Activated T-helper 2 cell treated with anti-CD3 and anti-CD28 coated beads, Interferon-gamma antibody, Interleukin-2, Interleukin-4, amounts not matched to agents 10 μg/mL and 5 μg/mL and 100 μg/mL, durations not matched to agents 14 hours and 24 hours and 36 hours (primary cell): ENCODE data around the gene CHRM4. TPM values are rescaled to one million over a fixed set of nuclear protein-coding genes. Genes with fewer than 3 reads are reported as not detected.

Experiments
- DNase-seq: peaks from one replicate; pipeline ENCODE4 v3.0.0; 2021; ENCODE audit warnings: low spot score
- H3K27ac Mint-ChIP-seq: one replicate; pipeline ENCODE4 v1.8.0; 2021; ENCODE audit warnings: mixed read lengths
- H3K27me3 Mint-ChIP-seq: one replicate; pipeline ENCODE4 v1.8.0; 2021; ENCODE audit warnings: low read depth, mixed read lengths
- H3K36me3 Mint-ChIP-seq: one replicate; pipeline ENCODE4 v1.8.0; 2021; ENCODE audit warnings: low read depth, mixed read lengths
- H3K4me1 Mint-ChIP-seq: one replicate; pipeline ENCODE4 v1.8.0; 2021; ENCODE audit warnings: low read depth, mixed read lengths
- H3K4me3 Mint-ChIP-seq: one replicate; pipeline ENCODE4 v1.8.0; 2021; ENCODE audit warnings: low read depth, mild to moderate bottlenecking, moderate library complexity, mixed read lengths
- H3K9me3 Mint-ChIP-seq: one replicate; pipeline ENCODE4 v1.8.0; 2021; ENCODE audit warnings: mixed read lengths
- intact Hi-C: fragments of 100-400 bp; cut with micrococcal nuclease; formaldehyde crosslinking; loops from one replicate; pipeline ENCODE4 v1.15.1; 2023
- total RNA-seq: library from RNA; stranded (reverse); gene quantifications from 2 replicates; pipeline ENCODE4 v1.2.3, GENCODE V29; 2022

The CHRM4 gene
- total RNA-seq, 1 donor from 2014 or later = 0.23 TPM

DNA sequence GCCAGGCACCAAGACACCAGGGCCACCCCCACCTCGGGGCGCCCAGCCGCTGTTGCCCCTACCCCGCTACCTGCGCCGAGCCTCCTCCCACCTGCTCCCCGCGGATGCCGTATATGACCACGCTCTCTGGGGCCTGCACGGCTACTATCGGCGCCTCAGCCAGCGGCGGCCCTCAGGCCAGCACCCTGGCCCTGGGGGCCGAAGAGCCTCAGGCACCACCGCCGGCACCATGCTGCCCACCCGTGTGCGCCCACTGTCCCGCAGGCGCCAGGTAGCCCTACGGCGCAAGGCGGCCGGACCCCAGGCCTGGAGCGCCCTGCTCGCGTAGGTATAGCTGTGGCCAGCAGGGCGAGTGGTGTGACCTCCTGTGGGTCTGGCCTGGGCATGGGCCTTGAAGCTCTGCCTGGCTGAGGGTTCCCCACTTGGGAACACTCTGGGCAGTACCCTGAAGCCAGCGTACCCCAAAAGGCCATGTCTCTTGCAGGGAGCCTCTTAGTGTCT lies 24.9 kb downstream of the CHRM4 start:
- DNase-seq = no peak
- Mint-ChIP-seq H3K9me3 (no peaks in the 10 kb centered on the region), H3K27ac (no peak overlapping the region), H3K36me3 (peaks cover 32% of the 10 kb centered on the region), H3K4me1 (peaks cover 20% of the 10 kb centered on the region), H3K4me3 (no peak overlapping the region), H3K27me3 (no peaks in the 10 kb centered on the region)
- intact Hi-C loops = loop anchor here (1.0 kb wide), 1 partner anchor 17 kb away; no protein-coding TSS in a partner anchor

DNA sequence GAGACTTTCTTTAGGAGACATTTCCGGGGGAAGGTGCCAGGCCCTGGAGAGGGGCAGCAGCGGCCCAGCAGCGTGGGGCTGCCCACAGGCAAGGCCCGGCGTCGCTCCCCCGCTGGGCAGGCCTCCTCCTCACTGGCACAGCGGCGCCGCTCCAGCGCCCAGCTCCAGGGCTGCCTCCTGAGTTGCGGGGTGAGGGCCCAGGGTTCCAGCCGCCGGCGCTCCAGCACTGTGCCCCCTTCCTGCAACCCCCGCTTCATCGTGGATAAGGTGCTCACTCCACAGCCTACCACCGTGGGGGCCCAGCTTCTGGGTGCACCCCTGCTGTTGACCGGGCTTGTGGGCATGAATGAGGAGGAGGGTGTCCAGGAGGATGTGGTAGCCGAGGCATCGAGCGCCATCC lies 25.3 kb downstream of the CHRM4 start:
- Mint-ChIP-seq H3K27ac (no peak overlapping the region), H3K4me3 (no peak overlapping the region), H3K9me3 (no peaks in the 10 kb centered on the region), H3K27me3 (no peaks in the 10 kb centered on the region), H3K4me1 (peaks cover 23% of the 10 kb centered on the region), H3K36me3 (peaks cover 28% of the 10 kb centered on the region)
- intact Hi-C loops = no loop called here
- no peak for DNase-seq

DNA sequence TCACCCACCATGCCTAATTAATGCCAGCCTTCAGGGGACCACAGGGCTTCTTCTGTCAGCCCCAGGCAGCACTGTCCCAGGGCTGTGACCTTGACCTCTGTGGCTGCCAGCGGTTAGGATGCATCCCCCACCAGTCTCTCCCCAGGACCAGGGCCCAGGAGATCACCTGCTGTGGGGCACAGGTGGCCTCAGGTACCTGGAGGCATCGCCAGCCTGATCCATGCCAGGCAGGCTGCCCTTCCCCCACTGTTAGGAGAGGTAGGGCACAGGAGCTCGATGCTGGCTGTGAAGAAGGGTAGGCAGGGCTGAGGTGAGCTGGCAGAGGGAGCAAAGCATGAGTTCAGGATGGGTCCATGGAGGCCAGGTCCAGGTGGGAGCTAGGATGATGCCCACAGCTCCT lies 26.8 kb downstream of the CHRM4 start:
- intact Hi-C loops = no loop called here

DNA sequence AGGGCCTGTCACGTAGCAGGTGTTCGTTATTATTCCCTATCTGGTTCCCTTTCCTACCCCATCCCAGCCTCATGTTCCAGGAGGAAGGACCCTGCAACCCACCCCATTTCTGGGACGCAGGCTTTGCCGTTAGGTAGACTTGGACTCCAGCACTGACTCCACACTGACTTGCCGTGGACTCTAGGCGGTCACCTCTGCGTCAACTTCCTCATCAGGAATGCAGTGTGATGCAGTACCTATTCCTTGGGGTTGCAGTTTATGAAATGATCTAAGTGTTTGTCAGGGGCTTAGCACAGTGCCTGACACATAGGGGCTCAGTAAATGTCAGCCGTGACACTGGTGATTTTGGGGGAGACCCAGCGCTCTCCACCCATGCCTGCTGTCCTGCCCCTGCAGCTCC lies 27.5 kb downstream of the CHRM4 start:
- no peaks in the 10 kb centered on the region for H3K27me3 Mint-ChIP-seq
- H3K4me1 Mint-ChIP-seq = peaks cover 30% of the 10 kb centered on the region
- peak overlapping the region; percentile 22 for H3K27ac Mint-ChIP-seq
- peaks cover 16% of the 10 kb centered on the region for H3K36me3 Mint-ChIP-seq
- no peak for DNase-seq
- intact Hi-C loops = no loop called here
- H3K4me3 Mint-ChIP-seq = no peak overlapping the region
- no peaks in the 10 kb centered on the region for H3K9me3 Mint-ChIP-seq

More for the DNA sequence above, 26.8 kb downstream of the CHRM4 start:
- no peak for DNase-seq
- no peaks in the 10 kb centered on the region for H3K27me3 Mint-ChIP-seq
- H3K4me3 Mint-ChIP-seq = no peak overlapping the region
- peak overlapping the region; percentile 53 for H3K27ac Mint-ChIP-seq
- H3K9me3 Mint-ChIP-seq = no peaks in the 10 kb centered on the region
- H3K36me3 Mint-ChIP-seq = peaks cover 22% of the 10 kb centered on the region
- H3K4me1 Mint-ChIP-seq = peaks cover 30% of the 10 kb centered on the region

DNA sequence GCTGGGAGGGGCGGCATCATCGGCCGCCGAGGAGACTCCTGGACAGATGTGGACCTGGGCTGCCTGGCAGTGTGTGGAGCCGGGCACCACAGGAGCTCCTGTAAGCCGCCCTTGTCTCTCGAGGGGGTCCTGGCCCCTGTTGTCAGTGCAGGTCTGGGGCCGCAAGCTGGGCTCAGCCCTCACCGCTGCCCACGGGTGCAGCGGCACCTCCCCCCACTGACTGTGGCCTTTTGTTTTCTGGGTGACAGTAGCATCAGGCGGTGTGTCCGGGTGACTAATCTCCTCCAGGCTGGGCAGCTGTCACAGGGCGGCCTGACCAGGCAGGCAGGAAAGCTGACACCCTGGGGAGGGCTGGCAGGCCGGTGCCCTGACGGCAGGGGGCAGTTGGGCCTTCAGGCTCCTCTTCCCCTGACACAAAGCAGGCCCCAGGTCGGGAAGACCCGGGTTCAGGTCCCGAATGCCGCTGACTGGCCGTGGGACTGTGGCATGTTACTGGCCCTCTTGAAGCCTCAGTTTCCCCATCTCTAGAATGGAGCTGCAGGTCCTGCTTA lies 28.0 kb downstream of the CHRM4 start:
- Mint-ChIP-seq H3K27me3 (no peaks in the 10 kb centered on the region), H3K4me3 (no peak overlapping the region), H3K4me1 (peaks cover 33% of the 10 kb centered on the region), H3K36me3 (peaks cover 10% of the 10 kb centered on the region), H3K9me3 (no peaks in the 10 kb centered on the region), H3K27ac (no peak overlapping the region)
- no peak for DNase-seq
- intact Hi-C loops = no loop called here

DNA sequence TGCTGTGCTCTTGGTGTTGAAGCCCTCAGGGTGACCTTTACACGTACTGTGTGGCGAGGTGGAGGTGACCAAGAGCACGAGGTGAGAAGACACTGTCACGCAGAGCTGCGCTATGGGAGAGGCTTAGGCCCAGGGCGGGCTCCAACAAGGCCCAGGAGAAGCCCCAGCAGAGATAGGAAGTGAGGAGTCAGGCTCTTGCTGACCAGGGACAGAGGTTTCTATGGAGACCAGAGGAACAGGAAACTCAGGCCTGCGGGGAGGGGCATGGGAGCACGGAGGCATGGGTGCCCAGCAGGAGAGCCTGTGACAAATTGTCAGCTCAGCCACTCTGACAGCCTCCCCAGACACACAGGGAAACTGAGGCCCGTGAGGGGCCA lies 28.6 kb downstream of the CHRM4 start:
- Mint-ChIP-seq H3K27me3 (no peaks in the 10 kb centered on the region), H3K27ac (peak overlapping the region; percentile 49), H3K9me3 (no peaks in the 10 kb centered on the region), H3K4me1 (peaks cover 33% of the 10 kb centered on the region), H3K4me3 (peak overlapping the region; percentile 80), H3K36me3 (peaks cover 7% of the 10 kb centered on the region)
- intact Hi-C loops = no loop called here
- DNase-seq = no peak

DNA sequence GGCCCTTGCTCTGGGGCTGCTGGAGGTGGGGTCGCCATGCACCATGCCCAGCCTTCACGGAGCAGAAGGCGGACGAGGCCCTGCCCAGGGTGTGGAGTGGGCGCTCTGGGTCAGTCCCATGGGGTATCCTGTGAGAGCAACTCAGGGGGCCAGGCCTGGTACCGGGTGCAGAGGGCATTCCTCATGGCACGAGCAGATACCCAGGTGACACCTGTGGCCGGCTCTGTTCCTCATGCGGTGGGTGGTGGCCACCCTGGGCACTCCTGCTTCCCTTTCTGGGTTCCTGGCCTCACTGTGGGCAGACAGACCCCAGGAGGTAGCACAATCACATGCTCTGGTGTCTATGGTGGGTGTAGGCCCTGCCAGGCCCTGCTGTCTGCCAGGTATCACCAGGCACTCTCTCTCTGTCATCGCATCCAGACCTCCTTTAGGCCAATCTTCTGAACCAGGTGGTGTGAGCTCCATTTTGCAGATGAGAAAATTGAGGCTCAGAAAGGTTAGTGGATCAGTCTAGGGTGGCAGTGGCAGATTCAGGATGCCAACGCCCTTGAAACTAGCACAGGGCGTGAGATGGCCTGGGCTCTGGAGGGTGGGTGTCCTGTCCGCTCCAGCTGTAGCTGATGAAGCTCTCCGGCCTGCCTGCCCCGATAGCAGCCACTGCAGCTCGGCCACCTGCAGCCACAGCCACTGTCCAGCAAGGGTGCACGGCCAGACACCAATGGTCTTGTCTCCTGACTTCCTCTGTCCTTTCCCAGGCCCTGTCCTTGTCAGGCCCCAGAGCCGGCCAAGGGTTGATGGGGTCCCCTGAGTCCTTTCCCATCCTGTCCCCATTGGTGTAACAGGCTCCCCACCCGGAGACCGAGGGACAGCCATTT lies 29.2 kb downstream of the CHRM4 start:
- H3K4me1 Mint-ChIP-seq = peaks cover 33% of the 10 kb centered on the region

DNA sequence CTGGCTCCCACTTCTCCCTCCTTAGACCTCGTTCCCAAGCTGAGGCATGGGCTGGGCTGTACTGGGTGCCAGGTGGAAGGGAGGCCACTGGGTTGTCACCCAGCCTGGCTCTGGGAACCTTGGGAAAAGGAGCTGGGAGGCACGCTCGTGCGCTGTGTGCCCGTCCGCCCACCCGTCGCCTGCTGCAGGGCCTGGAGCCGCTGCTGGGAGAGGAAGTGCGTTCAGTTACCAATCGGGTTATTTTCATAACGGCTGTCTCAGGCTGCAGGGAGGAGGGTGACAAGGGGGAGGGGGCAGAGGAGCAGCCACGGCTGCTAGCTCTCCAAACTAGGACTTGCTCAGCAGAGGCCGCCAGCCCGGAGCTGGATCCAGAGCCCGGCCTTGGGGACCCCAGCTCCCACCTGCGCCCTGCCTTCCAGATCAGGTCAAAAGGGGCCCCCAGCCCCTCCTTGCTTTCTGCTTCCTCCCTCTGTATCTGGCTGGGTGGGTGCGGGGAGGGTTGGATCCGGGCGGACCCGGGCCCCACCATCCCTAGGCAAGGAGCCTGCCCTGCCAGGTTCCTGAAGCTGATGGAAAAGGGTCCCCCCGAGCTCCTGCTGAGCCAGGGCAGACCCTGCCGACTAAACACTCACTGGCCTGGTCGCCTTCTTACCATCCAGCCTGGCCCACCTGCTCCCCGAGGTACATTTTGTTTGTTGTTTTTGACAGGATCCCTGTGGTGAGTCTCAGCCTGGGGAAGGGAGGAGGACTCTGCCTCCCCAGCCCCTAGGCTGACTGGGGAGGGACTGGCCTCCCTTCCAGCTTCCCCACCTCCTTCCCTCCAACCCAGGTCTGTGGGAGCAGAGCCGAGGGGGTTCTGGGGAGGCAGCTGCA lies 30.1 kb downstream of the CHRM4 start:
- H3K4me3 Mint-ChIP-seq = peak overlapping the region; percentile 80
- H3K4me1 Mint-ChIP-seq = peaks cover 33% of the 10 kb centered on the region
- H3K27me3 Mint-ChIP-seq = no peaks in the 10 kb centered on the region
- peak overlapping the region; percentile 86 for H3K27ac Mint-ChIP-seq
- intact Hi-C loops = loop anchor here (1.0 kb wide), 1 partner anchor 12 kb away; no protein-coding TSS in a partner anchor
- peaks cover 3% of the 10 kb centered on the region for H3K36me3 Mint-ChIP-seq
- no peaks in the 10 kb centered on the region for H3K9me3 Mint-ChIP-seq
- peak; percentile 63 for DNase-seq

More for the DNA sequence above, 29.2 kb downstream of the CHRM4 start:
- DNase-seq = no peak
- peak overlapping the region; percentile 80 for H3K4me3 Mint-ChIP-seq
- no peaks in the 10 kb centered on the region for H3K27me3 Mint-ChIP-seq
- H3K9me3 Mint-ChIP-seq = no peaks in the 10 kb centered on the region
- intact Hi-C loops = no loop called here
- H3K27ac Mint-ChIP-seq = peak overlapping the region; percentile 49
- H3K36me3 Mint-ChIP-seq = peaks cover 6% of the 10 kb centered on the region

DNA sequence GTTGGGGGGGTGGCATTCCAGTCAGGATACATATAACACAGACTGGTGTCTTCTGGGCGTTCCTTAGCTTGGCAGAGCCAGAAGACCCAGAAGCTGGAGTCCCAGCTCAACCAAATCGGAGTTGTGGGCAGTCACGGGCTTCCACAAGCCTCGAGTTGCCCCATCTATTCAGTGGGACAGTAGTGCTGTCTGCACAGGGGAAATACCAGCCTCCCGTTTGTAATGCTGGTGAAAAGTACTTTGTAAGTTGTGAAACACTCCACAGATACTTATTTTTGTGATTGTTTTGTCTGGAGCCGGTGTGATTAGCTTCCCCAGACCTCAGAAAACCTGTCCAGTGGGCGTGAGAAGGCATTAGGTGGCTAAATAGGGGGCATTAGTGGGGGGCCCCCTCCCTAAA lies 30.7 kb downstream of the CHRM4 start:
- Mint-ChIP-seq H3K4me1 (peaks cover 33% of the 10 kb centered on the region), H3K27me3 (no peaks in the 10 kb centered on the region), H3K27ac (peak overlapping the region; percentile 86), H3K4me3 (peak overlapping the region; percentile 80), H3K36me3 (peaks cover 3% of the 10 kb centered on the region), H3K9me3 (no peaks in the 10 kb centered on the region)
- intact Hi-C loops = loop anchor here (1.0 kb wide), 1 partner anchor 12 kb away; no protein-coding TSS in a partner anchor
- no peak for DNase-seq

DNA sequence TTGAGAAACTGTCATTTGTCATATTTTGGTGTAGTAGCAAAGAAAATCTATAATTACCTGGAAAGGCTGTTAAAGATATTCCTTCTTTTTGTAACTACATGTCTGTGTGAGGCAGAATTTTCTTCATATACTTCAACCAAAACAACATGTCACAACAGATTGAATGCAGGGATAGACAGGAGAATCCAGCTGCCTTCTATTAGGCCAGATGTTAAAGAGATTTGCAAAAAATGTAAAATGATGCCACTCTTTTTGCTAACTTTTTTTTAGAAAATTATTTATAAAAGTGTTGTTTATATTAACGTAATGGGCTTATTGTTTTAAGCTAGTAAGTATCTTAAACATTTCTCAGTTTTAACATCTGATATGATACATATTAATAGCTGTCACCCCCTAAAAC lies 31.6 kb downstream of the CHRM4 start:
- no peak for DNase-seq
- intact Hi-C loops = no loop called here
- H3K9me3 Mint-ChIP-seq = no peaks in the 10 kb centered on the region
- H3K27me3 Mint-ChIP-seq = no peaks in the 10 kb centered on the region
- no peak overlapping the region for H3K4me3 Mint-ChIP-seq
- peaks cover 3% of the 10 kb centered on the region for H3K36me3 Mint-ChIP-seq
- peaks cover 33% of the 10 kb centered on the region for H3K4me1 Mint-ChIP-seq
- no peak overlapping the region for H3K27ac Mint-ChIP-seq

DNA sequence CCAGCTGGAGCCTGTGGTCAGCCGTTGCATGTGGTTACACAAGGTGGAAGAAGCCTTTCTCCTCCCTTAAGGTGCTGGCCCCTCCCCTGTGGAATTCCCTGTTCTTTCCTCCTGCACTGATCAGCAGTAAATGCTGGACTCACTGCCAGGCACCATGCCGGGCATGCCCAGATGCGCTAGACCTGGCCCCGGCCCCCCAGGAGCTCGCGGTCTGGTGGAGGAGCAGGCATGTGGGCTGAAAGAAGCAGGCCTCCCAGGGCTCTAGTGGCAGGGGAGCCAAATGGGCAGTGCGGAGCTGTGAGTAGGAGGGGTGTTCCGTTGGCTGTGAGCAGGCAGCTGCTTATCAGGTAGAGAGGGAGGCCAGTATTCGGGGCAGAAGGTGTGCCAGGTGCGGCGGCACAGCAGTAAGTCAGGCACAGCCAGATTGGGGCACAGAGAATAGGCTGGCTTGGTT lies 34.1 kb downstream of the CHRM4 start:
- Mint-ChIP-seq H3K27me3 (no peaks in the 10 kb centered on the region), H3K27ac (peak overlapping the region; percentile 5), H3K4me3 (no peak overlapping the region), H3K4me1 (peaks cover 41% of the 10 kb centered on the region), H3K9me3 (no peaks in the 10 kb centered on the region), H3K36me3 (peaks cover 11% of the 10 kb centered on the region)
- intact Hi-C loops = no loop called here
- DNase-seq = no peak

DNA sequence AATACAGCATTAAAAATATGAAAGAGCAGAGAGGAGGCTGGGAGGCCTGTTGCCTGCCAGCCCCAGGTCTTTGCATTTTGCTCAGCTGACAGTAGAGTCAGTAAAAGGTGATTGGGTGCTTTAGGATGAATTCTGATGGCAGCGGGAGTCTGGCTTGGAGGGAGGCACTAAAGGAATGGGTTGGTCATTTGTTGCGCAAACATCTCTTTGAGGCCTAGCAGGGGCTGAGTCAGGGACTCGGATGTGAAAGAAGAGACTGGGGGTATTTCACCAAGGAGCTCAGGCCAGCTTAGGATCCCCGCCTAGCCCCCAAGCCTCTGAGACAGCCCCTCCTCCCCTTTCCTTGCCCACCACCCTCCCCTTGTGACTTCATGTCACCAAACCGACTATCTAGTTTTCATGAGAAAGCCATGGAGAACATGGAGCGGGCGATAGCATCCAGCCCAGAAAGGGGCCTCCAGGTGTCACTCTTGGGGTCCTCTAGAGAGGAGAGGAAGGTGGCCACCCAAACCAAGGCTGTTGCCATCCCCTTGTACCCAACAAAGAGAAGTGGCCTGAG lies 34.6 kb downstream of the CHRM4 start:
- no peak for DNase-seq
- H3K27me3 Mint-ChIP-seq = no peaks in the 10 kb centered on the region
- intact Hi-C loops = no loop called here
- no peak overlapping the region for H3K27ac Mint-ChIP-seq
- H3K4me3 Mint-ChIP-seq = no peak overlapping the region
- H3K4me1 Mint-ChIP-seq = peaks cover 40% of the 10 kb centered on the region
- no peaks in the 10 kb centered on the region for H3K9me3 Mint-ChIP-seq
- peaks cover 11% of the 10 kb centered on the region for H3K36me3 Mint-ChIP-seq
